ENCODE data around the gene ASPDH.

GRCh38 chr19:50490991-50491472 lies 22.7 kb downstream of the ASPDH start:
- TF ChIP-seq CTCF (IDR thresholded peaks at IDR 0.05) (no peak), ZFX (IDR thresholded peaks at IDR 0.05; ENCODE audit: borderline replicate concordance) (no peak)

All from 22Rv1 (cell line).